ENCODE measurements around the gene TFAP2D.

The TFAP2D gene

GRCh38 chr6:50713226-50713625, at the start of gene TFAP2D:
TFAP2D (plus strand) TSS chr6:50713526; CDS start chr6:50714056, 530 bp downstream.
- DNase-seq: no peak

GRCh38 chr6:50663806-50664205, 49.5 kb upstream of the TFAP2D start:
- DNase-seq: no peak

GRCh38 chr6:50666089-50666488, 47.2 kb upstream of the TFAP2D start:
- DNase-seq: no peak

GRCh38 chr6:50681213-50681824, 32.0 kb upstream of the TFAP2D start:
- DNase-seq: no peak

- no peak for DNase-seq
Measured at GRCh38 chr6:50689210-50689609, 24.1 kb upstream of the TFAP2D start.

GRCh38 chr6:50691814-50692495, 21.4 kb upstream of the TFAP2D start:
- DNase-seq: no peak

GRCh38 chr6:50698546-50698945, 14.8 kb upstream of the TFAP2D start:
- DNase-seq: no peak

- DNase-seq: no peak
Measured at GRCh38 chr6:50699051-50699775, 14.1 kb upstream of the TFAP2D start.

GRCh38 chr6:50706575-50706974, 6.8 kb upstream of the TFAP2D start:
- DNase-seq: no peak

GRCh38 chr6:50707191-50707590, 6.1 kb upstream of the TFAP2D start:
- DNase-seq: no peak

GRCh38 chr6:50707652-50708300, 5.5 kb upstream of the TFAP2D start:
- DNase-seq: no peak

- no peak for DNase-seq
Measured at GRCh38 chr6:50708664-50709365, 4.5 kb upstream of the TFAP2D start.

GRCh38 chr6:50709366-50709734, 4.0 kb upstream of the TFAP2D start:
- DNase-seq: no peak

- DNase-seq: no peak
Measured at GRCh38 chr6:50711686-50712085, 1.6 kb upstream of the TFAP2D start.

GRCh38 chr6:50712291-50712690, 1.0 kb upstream of the TFAP2D start:
- DNase-seq: no peak

GRCh38 chr6:50713977-50714486, 706 bp downstream of the TFAP2D start:
- DNase-seq: no peak

- no peak for DNase-seq
Measured at GRCh38 chr6:50714487-50715379, 1.4 kb downstream of the TFAP2D start.

GRCh38 chr6:50716899-50717509, 3.7 kb downstream of the TFAP2D start:
- DNase-seq: no peak

- DNase-seq: no peak
Measured at GRCh38 chr6:50717734-50718457, 4.6 kb downstream of the TFAP2D start.

GRCh38 chr6:50718566-50718965, 5.2 kb downstream of the TFAP2D start:
- DNase-seq: no peak

GRCh38 chr6:50720623-50721022, 7.3 kb downstream of the TFAP2D start:
- DNase-seq: no peak
